Measurements from ENCODE around the gene EIF1AX. TPM values are rescaled to one million over a fixed set of nuclear protein-coding genes. Genes with fewer than 3 reads are reported as not detected.

Gene EIF1AX
- total RNA-seq, 1 experiment from 2014 or later: 51.1 TPM

- Histone ChIP-seq H3K27ac (ENCODE audit: low read length) (no peak overlapping the region), H2AFZ (ENCODE audit: low read length) (no peak overlapping the region), H3K9ac (ENCODE audit: low read length) (no peak overlapping the region), H3K27me3 (ENCODE audit: low read length) (no peaks in the 10 kb centered on the region), H3F3A (ENCODE audit: low read length, unreplicated experiment) (no peaks in the 10 kb centered on the region), H3K4me1 (ENCODE audit: insufficient read depth, low read length) (peaks cover 23% of the 10 kb centered on the region), H3K79me2 (ENCODE audit: low read length) (peaks cover 63% of the 10 kb centered on the region), H3K36me3 (ENCODE audit: low read depth, low read length) (peaks cover 82% of the 10 kb centered on the region), H3K9me3 (ENCODE audit: low read length) (no peaks in the 10 kb centered on the region), H3K4me2 (ENCODE audit: low read length) (no peak overlapping the region), H4K20me1 (ENCODE audit: low read length) (peaks cover 56% of the 10 kb centered on the region), H3K9me2 (replicated peaks; ENCODE audit: low read length) (no peaks in the 10 kb centered on the region), H3K4me3 (ENCODE audit: low read length) (no peak overlapping the region)
- no TSS peak for BruUV-seq (replicated peaks)
- DNase-seq (no peak), ATAC-seq (no peak)
- intact Hi-C loops (cut with micrococcal nuclease): no loop called here
- CTCF ChIA-PET: no interaction called here
- POLR2A ChIA-PET (ENCODE audit: unreplicated experiment): no interaction called here
- TF ChIP-seq EZH2phosphoT487 (IDR thresholded peaks at IDR 0.05; ENCODE audit: borderline replicate concordance, low read length): no peak
- TF ChIP-seq CTCF (conservative IDR thresholded peaks at IDR 0.05; ENCODE audit: low read depth, low read length): no peak
- TF ChIP-seq EZH2 (IDR thresholded peaks at IDR 0.05; ENCODE audit: low read length, unreplicated experiment): no peak
Measured at GRCh38 chrX:20135944-20136343, 5.7 kb downstream of the EIF1AX start.

- H3F3A ChIP-seq (ENCODE audit: low read length, unreplicated experiment): peaks cover 9% of the 10 kb centered on the region
- DNase-seq (no peak), ATAC-seq (no peak)
- CTCF ChIA-PET: no interaction called here
- no peaks in the 10 kb centered on the region for H3K9me2 ChIP-seq (replicated peaks; ENCODE audit: low read length)
- H3K4me1 ChIP-seq (ENCODE audit: insufficient read depth, low read length): peaks cover 5% of the 10 kb centered on the region; the same call in 1 of the 2 replicates
- no peak overlapping the region for H3K4me3 ChIP-seq (ENCODE audit: low read length)
- no peaks in the 10 kb centered on the region for H3K27me3 ChIP-seq (ENCODE audit: low read length)
- peaks cover 33% of the 10 kb centered on the region for H3K79me2 ChIP-seq (ENCODE audit: low read length)
- no peak overlapping the region for H3K9ac ChIP-seq (ENCODE audit: low read length)
- peaks cover 78% of the 10 kb centered on the region for H3K36me3 ChIP-seq (ENCODE audit: low read depth, low read length)
- intact Hi-C loops (cut with micrococcal nuclease): no loop called here
- TF ChIP-seq EZH2phosphoT487 (IDR thresholded peaks at IDR 0.05; ENCODE audit: borderline replicate concordance, low read length) (no peak), EZH2 (IDR thresholded peaks at IDR 0.05; ENCODE audit: low read length, unreplicated experiment) (no peak), CTCF (conservative IDR thresholded peaks at IDR 0.05; ENCODE audit: low read depth, low read length) (no peak)
- no TSS peak for BruUV-seq (replicated peaks)
- POLR2A ChIA-PET (ENCODE audit: unreplicated experiment): no interaction called here
- H3K9me3 ChIP-seq (ENCODE audit: low read length): no peaks in the 10 kb centered on the region
- H4K20me1 ChIP-seq (ENCODE audit: low read length): peaks cover 37% of the 10 kb centered on the region
- H2AFZ ChIP-seq (ENCODE audit: low read length): no peak overlapping the region
- no peak overlapping the region for H3K27ac ChIP-seq (ENCODE audit: low read length)
- H3K4me2 ChIP-seq (ENCODE audit: low read length): no peak overlapping the region
Measured at GRCh38 chrX:20132666-20133065, 9.0 kb downstream of the EIF1AX start.

- Histone ChIP-seq H3K36me3 (ENCODE audit: low read depth, low read length) (peaks cover 58% of the 10 kb centered on the region), H3K9me2 (replicated peaks; ENCODE audit: low read length) (no peaks in the 10 kb centered on the region), H3K9me3 (ENCODE audit: low read length) (no peaks in the 10 kb centered on the region), H3K4me1 (ENCODE audit: insufficient read depth, low read length) (no peaks in the 10 kb centered on the region), H3K79me2 (ENCODE audit: low read length) (peaks cover 10% of the 10 kb centered on the region), H4K20me1 (ENCODE audit: low read length) (peaks cover 19% of the 10 kb centered on the region; the same call in 1 of the 2 replicates), H3K27me3 (ENCODE audit: low read length) (no peaks in the 10 kb centered on the region), H3K27ac (ENCODE audit: low read length) (no peak overlapping the region), H3F3A (ENCODE audit: low read length, unreplicated experiment) (peaks cover 9% of the 10 kb centered on the region), H2AFZ (ENCODE audit: low read length) (no peak overlapping the region), H3K9ac (ENCODE audit: low read length) (no peak overlapping the region), H3K4me2 (ENCODE audit: low read length) (no peak overlapping the region), H3K4me3 (ENCODE audit: low read length) (no peak overlapping the region)
- ATAC-seq (no peak), DNase-seq (no peak)
- TF ChIP-seq EZH2 (IDR thresholded peaks at IDR 0.05; ENCODE audit: low read length, unreplicated experiment): no peak
- TF ChIP-seq EZH2phosphoT487 (IDR thresholded peaks at IDR 0.05; ENCODE audit: borderline replicate concordance, low read length): no peak
- TF ChIP-seq CTCF (conservative IDR thresholded peaks at IDR 0.05; ENCODE audit: low read depth, low read length): no peak
- ChIA-PET POLR2A (ENCODE audit: unreplicated experiment) (no interaction called here), CTCF (no interaction called here)
- no TSS peak for BruUV-seq (replicated peaks)
- intact Hi-C loops (cut with micrococcal nuclease): no loop called here
Measured at GRCh38 chrX:20130357-20130756, 11.3 kb downstream of the EIF1AX start.

All from PC-3 (cell line).